GM19395 (cell line): ENCODE data around the gene FAM117A.

Source experiments
- ATAC-seq: cut with Tn5 transposase; IDR thresholded peaks from one replicate; pipeline ENCODE4 v1.9.1; 2021; ENCODE audit warnings: mild to moderate bottlenecking, moderate library complexity; ENCODE audit not compliant: unreplicated experiment

FAM117A gene

GRCh38 chr17:49763735-49764558 is at the start of gene FAM117A:
FAM117A (minus strand) TSS chr17:49764131; CDS start chr17:49764087, 44 bp downstream.
- peak; percentile 91 for ATAC-seq

DNA sequence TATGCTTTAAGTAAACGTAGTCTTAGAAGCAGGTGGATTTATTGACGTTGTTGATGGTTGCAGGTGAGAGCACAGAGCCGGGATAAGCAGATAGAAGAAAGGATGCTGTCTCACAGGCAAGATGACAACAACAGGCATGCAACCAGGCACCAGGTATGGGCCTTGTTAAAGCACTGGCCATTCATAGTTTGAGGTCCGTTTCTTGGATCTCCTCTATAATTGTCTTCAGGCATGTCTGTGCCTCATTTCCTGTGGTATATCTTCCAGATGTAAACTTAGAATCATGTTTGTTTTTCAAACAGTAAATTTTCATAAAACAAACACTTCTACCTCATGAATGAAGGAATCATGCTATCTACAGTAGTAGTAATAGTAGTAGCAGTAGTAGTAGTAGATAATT is 45.1 kb upstream of the FAM117A start:
- ATAC-seq, result no peak

DNA sequence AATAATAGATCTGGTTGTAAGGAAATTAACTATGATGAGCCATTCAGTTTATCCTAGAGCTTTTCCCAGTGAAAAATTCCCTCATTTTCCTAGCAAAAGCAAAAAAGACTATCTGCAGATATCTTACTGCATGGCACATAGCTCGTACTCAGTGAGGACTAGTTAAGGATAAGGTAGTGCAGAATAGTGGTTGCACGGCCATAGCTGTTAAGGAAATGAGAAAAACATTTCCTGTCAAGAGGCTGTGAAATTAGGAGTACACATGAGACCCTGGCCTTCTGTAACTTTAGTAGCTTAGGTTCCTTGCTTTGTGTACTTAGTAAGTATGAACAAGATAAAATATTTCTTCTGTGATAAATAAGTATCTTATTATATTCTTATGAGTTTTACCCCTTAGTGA is 34.8 kb upstream of the FAM117A start:
- ATAC-seq, result no peak

DNA sequence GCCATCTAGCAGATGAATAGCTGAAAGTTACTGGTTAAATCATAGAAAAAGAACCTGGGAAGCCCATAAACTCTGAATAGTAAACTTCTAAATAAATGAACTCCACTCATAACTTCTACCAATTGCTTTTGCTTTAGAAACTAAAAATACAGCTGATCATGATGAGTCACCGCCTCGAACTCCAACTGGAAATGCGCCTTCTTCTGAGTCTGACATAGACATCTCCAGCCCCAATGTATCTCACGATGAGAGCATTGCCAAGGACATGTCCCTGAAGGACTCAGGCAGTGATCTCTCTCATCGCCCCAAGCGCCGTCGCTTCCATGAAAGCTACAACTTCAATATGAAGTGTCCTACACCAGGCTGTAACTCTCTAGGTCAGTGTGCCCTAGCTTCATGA is 34.3 kb upstream of the FAM117A start:
- no peak for ATAC-seq

- ATAC-seq, result no peak
These were observed 31.4 kb upstream of the FAM117A start for GRCh38 chr17:49795372-49795771.

- ATAC-seq, result no peak
These were observed 29.4 kb upstream of the FAM117A start for GRCh38 chr17:49793309-49793708.

DNA sequence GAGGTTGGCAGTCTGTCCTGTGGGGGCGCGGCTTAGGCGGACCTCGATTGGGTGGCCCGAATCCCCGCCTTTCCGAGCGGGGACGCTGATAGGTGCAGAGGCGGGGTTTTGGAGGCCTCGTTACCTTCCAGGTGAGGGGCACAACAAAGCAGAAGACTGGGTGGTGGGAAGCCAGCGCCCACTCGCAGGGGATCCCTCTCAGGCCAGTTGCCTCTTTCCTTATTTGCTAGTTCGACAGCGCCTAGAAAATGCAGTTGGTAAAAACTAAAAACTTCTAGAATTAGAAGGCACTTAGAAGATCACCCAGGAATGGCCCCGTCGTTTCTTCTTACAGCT is 25.3 kb upstream of the FAM117A start:
- ATAC-seq, result no peak

DNA sequence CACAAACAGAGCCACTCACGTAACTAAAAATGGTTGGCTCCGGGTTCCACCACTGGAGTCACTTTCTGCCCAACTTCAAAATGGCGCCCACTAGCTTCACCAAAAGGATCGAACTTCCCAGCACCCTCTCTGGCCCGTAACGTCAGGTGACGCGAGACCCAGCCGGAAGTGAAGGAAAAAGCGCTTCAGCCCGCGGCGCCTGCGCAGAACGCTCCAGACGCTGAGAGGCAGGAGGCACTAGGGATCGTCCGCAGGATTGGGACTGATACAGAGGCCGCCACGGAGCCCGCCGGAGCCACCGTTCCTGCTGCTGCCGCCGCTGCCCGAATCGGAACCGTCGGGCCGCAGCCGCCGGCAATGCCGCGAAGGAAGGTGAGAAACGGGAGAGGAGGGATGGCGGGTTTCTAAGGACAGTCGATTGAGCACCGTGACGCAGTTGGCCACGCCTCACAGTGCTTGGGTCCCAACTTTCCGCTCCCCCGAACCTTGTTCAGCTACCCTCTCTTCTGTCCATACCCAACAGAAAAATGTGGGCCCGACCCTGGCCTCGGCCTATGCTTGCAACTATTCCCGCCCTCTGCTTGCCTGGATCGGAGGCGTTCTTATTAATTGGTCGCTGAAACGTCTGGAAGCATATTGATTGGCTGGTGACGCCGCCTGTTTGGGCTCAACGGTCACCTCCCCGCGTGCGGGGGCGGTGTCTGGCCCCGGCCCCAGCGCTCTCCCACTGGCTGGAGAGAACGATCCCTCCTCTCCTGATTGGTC is 24.7 kb upstream of the FAM117A start, which contains the start of gene KAT7:
KAT7 (plus strand) TSS at position 204 of the 765 bp plus-strand sequence; CDS start at position 358, 154 bp downstream.
- ATAC-seq, result peak; percentile 87

DNA sequence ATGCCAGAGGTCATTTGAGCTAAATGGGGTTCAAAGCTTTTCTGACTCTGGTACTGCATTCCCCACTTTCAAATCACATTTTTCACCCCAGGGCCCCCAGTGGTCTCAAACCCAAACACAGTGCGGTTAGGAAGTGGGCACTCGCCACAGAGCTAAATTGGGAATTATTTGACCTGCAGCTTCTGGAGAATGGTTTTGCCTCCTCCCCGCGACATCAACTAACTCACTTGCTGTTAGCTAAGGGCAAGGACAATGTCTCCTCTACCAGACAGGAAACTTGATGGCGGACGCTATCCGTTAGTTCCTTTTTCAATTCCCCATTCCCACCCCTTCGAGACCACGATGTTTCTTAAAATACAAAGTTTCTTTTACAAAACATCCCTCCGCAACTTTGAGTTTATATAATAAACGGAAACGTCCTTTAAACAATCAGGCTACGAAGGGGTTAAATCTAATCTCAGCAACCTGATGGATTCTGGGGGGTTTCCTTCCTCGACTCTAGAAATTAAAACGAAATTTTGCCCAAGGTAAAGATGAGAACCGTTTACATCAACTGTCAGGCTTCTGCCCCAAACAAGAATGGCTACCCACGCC is 24.1 kb upstream of the FAM117A start:
- no peak for ATAC-seq

DNA sequence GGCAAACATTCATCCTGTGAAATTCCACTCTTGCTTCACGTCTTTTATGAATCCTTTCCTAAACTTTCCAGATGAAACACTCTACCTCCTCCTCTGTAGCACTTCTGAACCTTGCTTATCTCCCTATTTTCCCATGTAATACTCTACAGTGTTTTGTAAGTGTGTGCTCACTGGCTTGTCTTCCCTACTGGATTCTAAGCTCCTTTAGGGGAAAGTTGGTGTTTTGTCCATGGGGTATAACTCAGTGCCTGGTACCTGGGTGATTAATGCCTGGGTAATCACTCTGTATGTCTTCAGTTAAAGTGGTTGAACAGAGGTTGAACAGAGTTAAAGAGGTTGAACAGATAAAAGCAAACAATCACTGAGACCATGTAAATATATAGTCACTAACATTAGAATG is 20.7 kb upstream of the FAM117A start:
- ATAC-seq, result no peak

GRCh38 chr17:49783791-49784190 is 19.9 kb upstream of the FAM117A start:
- ATAC-seq, result no peak

DNA sequence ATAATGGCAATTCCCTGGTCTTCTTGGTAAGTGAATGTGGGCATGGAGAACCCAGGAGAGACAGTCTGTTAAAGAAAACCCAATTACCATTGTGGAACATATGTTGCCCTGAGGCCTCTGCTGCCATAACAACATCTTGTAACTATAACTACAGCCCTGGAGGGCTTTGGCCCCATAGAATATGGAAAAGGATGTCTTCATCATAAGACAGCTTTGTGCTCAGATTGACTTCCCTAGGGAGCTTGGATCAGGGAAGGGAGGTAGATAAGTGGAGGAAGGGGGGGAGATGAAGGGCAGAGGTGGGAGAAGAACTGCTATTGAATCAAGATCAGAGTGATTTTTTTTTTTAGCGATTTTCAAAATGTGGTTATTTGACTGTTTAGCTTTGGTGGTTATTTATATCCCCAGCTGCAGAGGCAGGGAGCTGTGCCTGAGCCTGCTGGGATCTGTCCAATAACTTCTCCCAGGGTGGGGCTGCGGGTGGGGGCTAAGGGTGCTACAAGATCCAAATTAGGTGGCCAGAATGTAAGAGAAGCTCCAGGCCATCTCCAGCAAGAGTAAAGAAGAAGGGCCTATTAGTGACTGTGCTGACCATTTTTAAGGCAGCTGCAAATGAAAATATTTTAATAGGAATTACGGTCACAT is 19.3 kb upstream of the FAM117A start:
- ATAC-seq, result no peak

DNA sequence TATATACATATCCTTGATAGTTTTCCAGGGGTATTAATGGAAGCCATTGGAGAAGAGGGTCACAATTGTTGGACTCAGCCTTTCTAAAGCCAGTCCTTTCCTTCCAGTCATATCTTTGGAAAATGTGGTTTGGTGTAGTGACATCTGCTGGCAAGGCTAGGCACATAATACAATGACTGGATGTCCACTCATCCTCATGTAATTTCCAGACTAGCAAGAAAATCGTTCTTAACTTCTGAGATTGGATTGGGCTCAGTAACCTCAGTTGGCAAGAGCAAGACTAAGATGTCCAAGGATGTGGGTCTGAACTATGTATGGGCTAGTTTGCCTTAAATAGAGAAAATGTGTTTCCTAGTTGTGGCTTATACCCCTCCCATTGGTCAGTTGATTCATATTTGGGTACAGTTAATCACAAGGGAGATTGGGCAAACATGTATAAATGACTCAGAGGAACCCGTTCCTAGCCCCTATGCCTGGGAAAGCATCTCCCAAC is 15.9 kb upstream of the FAM117A start:
- ATAC-seq, result no peak

- ATAC-seq, result no peak
These were observed 15.3 kb upstream of the FAM117A start for GRCh38 chr17:49779156-49779738.

- ATAC-seq, result no peak
These were observed 13.6 kb upstream of the FAM117A start for GRCh38 chr17:49777563-49777962.

DNA sequence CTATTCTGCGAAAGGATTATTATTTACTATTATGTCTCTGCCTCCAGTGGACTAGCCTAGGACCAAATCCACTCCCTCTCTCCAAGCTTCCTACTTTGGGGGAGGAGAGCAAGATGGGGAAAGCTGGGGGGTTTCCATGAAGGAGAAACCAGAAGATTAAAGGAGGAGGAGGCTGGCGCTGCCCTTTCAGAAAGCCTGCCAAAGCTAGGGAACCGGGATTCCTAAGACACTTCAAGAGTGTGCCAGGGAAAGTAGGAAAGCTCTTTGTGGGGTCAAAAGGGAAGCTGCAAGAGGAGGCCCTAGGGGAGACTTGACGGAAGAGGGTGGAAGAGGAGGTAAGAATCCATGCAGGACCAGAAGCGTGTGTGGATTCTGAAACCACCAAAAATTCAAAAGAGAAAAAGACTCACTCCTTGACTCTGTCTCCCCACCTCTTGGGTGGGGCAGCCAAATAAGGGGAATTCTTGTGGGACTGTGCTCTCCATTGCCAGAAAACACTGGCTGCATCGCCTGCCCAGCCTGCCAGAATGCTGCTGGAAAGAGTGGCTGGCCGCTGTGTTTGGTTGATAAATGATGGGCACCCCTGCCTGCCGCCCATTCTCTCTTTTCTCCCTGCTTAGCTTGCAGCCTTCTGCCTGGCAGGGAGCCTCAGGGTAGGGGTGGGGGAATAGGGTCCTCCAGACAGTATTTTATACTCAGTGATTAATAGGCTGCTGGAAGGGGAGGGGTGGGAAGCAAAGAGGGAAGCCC is 12.8 kb upstream of the FAM117A start:
- no peak for ATAC-seq

DNA sequence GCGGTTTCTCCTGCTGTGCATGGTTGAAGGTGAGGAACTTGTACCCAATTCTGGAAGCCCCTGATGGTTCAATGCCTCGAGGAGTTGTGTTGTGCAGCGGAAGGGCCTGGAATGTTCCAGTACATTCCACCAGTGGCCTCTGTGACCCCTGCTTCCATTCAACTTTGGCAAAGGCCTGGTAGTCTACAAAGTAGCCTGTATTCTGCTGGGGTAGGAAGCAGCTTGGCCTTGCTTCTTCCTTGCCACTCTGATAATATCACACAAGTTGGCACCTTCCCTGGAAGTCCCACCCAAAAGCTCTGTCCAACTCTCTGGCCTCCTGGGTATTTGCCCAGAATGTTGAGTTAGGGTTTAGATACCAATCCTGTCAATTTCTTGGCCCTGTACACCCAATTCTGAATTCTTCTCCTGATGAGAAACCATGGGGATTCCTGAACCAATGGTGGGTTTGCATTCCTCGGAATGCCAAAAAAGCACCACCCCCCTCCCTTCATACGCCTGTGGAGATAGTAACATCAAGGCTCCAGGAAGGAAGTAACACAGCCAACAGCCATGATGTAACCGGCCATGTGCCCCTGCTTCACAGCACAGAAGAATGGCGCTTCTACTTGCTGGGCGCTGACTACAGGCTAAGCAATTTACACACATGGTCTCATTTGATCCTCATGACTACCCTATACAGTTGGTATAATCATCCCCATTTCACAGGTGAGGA is 11.8 kb upstream of the FAM117A start:
- ATAC-seq, result no peak

DNA sequence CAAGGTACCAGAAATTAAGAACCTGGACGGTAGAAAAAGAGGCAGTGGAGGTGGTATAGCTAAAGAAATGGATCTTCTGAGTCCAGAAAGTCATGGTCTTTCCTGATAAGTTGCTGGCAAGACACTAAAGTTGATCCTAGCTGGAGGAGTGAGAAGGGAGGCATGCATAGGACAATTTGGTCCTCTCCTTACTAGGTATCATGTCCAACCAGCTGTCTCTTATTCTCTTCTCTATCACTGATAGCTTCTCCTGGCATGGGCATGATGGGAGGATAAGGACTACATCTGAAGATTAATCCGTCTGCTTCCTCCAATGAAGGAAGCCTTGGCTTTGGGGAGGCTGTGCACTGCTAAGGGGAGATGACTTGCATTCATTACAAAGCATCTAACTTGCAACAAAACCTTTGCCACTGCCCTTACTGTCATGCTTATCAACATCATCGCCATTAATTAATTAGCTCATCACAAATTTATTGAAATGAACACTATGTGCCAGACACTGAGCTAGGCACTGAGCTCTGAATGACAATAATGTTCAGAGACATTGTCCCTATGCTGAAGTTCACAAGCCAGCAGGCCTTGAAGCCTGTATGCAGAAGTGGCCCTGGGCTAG is 3.1 kb upstream of the FAM117A start:
- no peak for ATAC-seq
